ENCODE data around the gene EGFL8. TPM values are rescaled to one million over a fixed set of nuclear protein-coding genes. Genes with fewer than 3 reads are reported as not detected.

The EGFL8 gene
- total RNA-seq, 1 experiment from 2014 or later, result 11.1 TPM

GRCh38 chr6:32149932-32150870 is 14.2 kb upstream of the EGFL8 start:
- ChIA-PET CTCF (no interaction called here), POLR2A (no interaction called here)
- DNase-seq (ENCODE audit: low read depth, low spot score) (no peak), ATAC-seq (no peak)
- TF ChIP-seq REST (IDR thresholded peaks at IDR 0.05; ENCODE audit: insufficient read depth in 1 of 2, low read depth in 2 of 2, low read length in 1 of 2) (no peak), CTCF (IDR thresholded peaks at IDR 0.05) (no peak), TCF7L2 (IDR thresholded peaks at IDR 0.05; ENCODE audit: low read depth, low read length) (no peak), POLR2AphosphoS5 (IDR thresholded peaks at IDR 0.05; ENCODE audit: low read depth, low read length) (no peak), SIN3A (IDR thresholded peaks at IDR 0.05; ENCODE audit: borderline replicate concordance, insufficient read depth, low read depth, low read length) (no peak)
- in situ Hi-C loops (cut with HindIII; ENCODE audit: low pct_unique_long_range_greater_than_20kb, low sequenced_read_pairs) (no loop called here), intact Hi-C loops (cut with micrococcal nuclease; ENCODE audit: unreplicated experiment) (no loop called here)
- Histone ChIP-seq H3K4me3 (ENCODE audit: low read depth in 2 of 2, low read length in 2 of 2) (no peak overlapping the region), H3K36me3 (ENCODE audit: control insufficient read depth, insufficient read depth, low read length) (no peaks in the 10 kb centered on the region; the same call in 1 of the 2 replicates), H3K27me3 (ENCODE audit: control insufficient read depth, insufficient read depth, low read length) (no peaks in the 10 kb centered on the region), H3K4me1 (ENCODE audit: control insufficient read depth, insufficient read depth, low read length) (peaks cover 20% of the 10 kb centered on the region), H3K9me3 (ENCODE audit: control insufficient read depth, insufficient read depth, low read depth, low read length) (no peaks in the 10 kb centered on the region), H3K27ac (ENCODE audit: low read length) (no peak overlapping the region)
- BruUV-seq (replicated peaks), result no TSS peak

GRCh38 chr6:32151181-32151862 is 13.1 kb upstream of the EGFL8 start:
- ChIA-PET POLR2A (interaction anchor here (0.8 kb wide), 1 partner anchor 21 kb away, joined by 3 read pairs; the partner anchor contains the start of gene FKBPL), CTCF (no interaction called here)
- Histone ChIP-seq H3K4me1 (ENCODE audit: control insufficient read depth, insufficient read depth, low read length) (peaks cover 21% of the 10 kb centered on the region), H3K36me3 (ENCODE audit: control insufficient read depth, insufficient read depth, low read length) (no peaks in the 10 kb centered on the region; the same call in 1 of the 2 replicates), H3K27me3 (ENCODE audit: control insufficient read depth, insufficient read depth, low read length) (no peaks in the 10 kb centered on the region), H3K27ac (ENCODE audit: low read length) (no peak overlapping the region), H3K4me3 (ENCODE audit: low read depth in 2 of 2, low read length in 2 of 2) (peak overlapping the region in 1 of 2 experiments; percentile 23; a peak in 2 of 4 replicates), H3K9me3 (ENCODE audit: control insufficient read depth, insufficient read depth, low read depth, low read length) (no peaks in the 10 kb centered on the region)
- intact Hi-C loops (cut with micrococcal nuclease; ENCODE audit: unreplicated experiment) (no loop called here), in situ Hi-C loops (cut with HindIII; ENCODE audit: low pct_unique_long_range_greater_than_20kb, low sequenced_read_pairs) (no loop called here)
- BruUV-seq (replicated peaks), result no TSS peak
- no peak for DNase-seq (ENCODE audit: low read depth, low spot score)
- no peak for ATAC-seq
- no peak for TF ChIP-seq POLR2AphosphoS5 (IDR thresholded peaks at IDR 0.05; ENCODE audit: low read depth, low read length)
- TF ChIP-seq REST (IDR thresholded peaks at IDR 0.05; ENCODE audit: insufficient read depth in 1 of 2, low read depth in 2 of 2, low read length in 1 of 2), result no peak
- TF ChIP-seq TCF7L2 (IDR thresholded peaks at IDR 0.05; ENCODE audit: low read depth, low read length), result no peak
